ENCODE results near the gene CNTNAP5. TPM values are rescaled to one million over a fixed set of nuclear protein-coding genes. Genes with fewer than 3 reads are reported as not detected.
"Not testable (repeated sequence)": the region's sequence is repeated elsewhere in the genome, so short reads cannot be mapped to it uniquely, and the experiment has no call there.

The CNTNAP5 gene
- total RNA-seq, 1 donor from 2014 or later: not detected

GRCh38 chr2:124317628-124318027 is 292.5 kb downstream of the CNTNAP5 start:
- DNase-seq (ENCODE audit: extremely low read depth, low read depth, low spot score): no peak

- DNase-seq (ENCODE audit: extremely low read depth, low read depth, low spot score): no peak
Observed at GRCh38 chr2:124318913-124319312, 293.8 kb downstream of the CNTNAP5 start.

- no peak for DNase-seq (ENCODE audit: extremely low read depth, low read depth, low spot score)
Observed at GRCh38 chr2:124319577-124319976, 294.5 kb downstream of the CNTNAP5 start.

- no peak for DNase-seq (ENCODE audit: extremely low read depth, low read depth, low spot score)
Observed at GRCh38 chr2:124320051-124320688, 295.1 kb downstream of the CNTNAP5 start.

DNA sequence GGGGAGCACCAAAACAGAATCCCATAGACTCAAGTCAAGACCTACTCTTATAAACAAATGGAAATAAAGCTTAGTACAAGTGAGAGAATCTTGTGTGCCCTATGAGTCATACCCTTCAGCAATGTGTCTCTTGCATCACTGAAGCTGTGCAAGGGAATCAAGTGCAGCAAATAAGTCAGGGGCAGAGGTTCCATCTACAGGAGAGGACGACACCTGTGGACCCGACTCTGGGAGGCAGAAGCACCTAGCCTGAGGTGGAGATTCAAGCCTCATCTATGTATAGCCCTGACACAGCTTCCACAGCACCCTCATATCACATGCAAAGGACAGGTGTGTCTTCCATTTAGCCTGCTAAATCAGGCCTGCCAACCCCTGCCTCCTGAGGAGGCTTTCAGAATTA is 298.2 kb downstream of the CNTNAP5 start:
- no peak for DNase-seq (ENCODE audit: extremely low read depth, low read depth, low spot score)

DNA sequence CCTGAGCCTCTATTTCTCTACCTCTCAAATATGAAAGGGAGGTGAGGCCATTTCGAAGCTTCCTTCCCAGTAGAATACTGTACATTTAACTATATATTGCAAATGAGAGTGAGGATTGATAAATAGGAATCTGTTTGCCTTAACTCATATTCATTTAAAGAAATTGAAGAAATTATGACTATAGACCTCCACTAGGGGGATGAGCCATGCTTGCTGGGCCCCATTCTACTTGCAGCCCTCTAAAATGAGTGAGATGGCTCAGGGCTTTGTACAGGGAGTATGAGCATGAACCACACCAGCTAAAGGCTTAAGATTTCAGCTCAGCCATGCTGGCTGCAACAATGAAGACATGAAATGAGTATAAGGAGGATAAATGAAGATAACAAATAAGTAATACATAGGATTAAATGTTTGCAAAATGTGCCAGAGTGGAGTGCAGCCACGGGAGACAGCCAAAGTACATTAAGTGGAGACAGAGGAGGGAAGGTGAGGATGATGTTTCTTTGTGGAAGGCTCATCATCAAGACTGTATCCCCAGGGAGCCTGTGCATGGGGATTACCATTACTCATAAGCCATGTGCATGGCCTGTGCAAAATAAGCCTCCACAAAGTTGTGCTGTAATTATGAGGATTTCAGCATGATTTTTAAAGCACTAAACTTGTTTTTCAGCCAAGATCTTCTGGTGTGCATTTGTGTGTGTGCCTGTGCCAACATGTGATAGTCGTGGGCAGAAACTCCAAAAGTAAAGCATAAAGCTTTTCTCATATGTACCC is 300.8 kb downstream of the CNTNAP5 start:
- no peak for DNase-seq (ENCODE audit: extremely low read depth, low read depth, low spot score)

DNA sequence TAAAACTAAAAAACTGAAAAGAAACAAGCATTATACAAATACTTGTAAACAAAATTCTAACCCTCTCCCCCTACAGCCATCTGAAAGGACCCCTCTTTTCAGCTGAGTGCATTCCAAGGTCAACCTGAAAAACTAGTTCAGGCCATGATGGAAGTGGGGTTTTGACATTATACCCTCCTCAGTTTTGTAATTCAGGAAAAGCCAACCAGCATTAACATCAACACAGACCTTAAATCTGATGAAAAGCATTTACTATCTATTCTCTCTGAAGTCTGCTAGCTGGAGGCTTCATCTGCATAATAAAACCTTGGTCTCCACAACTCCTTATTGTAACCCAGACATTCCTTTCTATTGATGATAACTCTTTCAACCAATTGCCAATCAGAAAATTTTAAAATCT is 302.2 kb downstream of the CNTNAP5 start:
- no peak for DNase-seq (ENCODE audit: extremely low read depth, low read depth, low spot score)

GRCh38 chr2:124328397-124328796 is 303.3 kb downstream of the CNTNAP5 start:
- no peak for DNase-seq (ENCODE audit: extremely low read depth, low read depth, low spot score)

GRCh38 chr2:124333784-124334183 is 308.7 kb downstream of the CNTNAP5 start:
- no peak for DNase-seq (ENCODE audit: extremely low read depth, low read depth, low spot score)

- no peak for DNase-seq (ENCODE audit: extremely low read depth, low read depth, low spot score)
Observed at GRCh38 chr2:124335058-124335457, 310.0 kb downstream of the CNTNAP5 start.

GRCh38 chr2:124339709-124340108 is 314.6 kb downstream of the CNTNAP5 start:
- no peak for DNase-seq (ENCODE audit: extremely low read depth, low read depth, low spot score)

GRCh38 chr2:124343827-124344498 is 318.9 kb downstream of the CNTNAP5 start:
- DNase-seq (ENCODE audit: extremely low read depth, low read depth, low spot score): no peak

DNA sequence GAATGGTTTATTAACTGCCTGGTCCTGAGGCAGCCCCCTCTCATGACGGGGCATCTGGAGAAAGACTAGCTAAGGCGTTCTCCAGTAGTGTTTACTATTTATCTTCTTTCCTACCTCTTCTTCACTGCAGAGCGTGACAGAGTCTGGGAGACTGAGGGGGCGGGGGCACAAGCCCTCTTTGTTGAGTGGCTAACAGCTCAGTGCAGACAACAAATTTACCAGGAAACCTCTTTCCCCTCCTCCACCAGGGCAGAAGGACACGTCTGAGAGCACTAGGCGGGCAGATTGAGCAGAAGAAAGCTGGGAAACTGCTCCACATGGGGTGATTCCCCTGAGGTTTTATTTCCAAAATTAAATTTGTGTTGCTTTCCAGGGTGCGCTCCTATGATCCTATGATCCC is 322.1 kb downstream of the CNTNAP5 start:
- no peak for DNase-seq (ENCODE audit: extremely low read depth, low read depth, low spot score)

DNA sequence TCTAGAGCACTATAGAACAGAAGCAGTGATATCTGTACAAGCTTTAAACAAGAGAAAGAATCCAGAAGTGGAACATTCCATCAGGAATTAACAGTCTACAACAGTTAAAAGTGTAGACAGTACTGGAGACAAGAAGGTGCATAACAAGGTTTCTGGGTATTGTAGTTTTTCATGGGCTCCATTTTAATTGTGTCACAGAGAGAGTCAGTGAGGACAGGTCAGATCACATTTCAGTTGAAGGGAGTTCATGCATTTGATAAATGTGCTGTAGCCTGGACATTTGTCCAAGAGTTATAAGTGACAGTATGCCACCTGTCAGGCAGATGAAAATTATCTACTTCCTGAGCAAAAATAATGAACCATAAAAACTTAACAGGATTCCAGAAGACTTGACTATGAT is 328.6 kb downstream of the CNTNAP5 start:
- no peak for DNase-seq (ENCODE audit: extremely low read depth, low read depth, low spot score)

DNA sequence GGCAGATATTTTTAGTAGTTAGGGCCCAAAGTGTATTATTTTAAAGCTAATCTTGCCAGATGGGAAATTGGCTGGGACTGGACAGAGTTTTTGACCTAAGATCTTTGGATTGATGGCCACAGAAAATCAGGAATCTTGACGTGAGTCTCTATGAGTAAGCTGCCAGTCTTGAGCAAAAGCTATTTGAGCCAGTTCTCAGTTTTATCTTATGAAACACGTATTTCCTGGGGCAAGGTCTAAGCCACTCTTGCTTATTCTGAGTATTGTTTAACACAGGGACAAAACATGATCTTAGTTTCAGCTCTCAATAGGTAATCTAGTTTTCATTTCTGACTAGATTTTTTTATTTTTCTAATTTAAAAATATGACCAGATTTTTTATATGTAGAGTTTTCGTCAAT is 329.4 kb downstream of the CNTNAP5 start:
- no peak for DNase-seq (ENCODE audit: extremely low read depth, low read depth, low spot score)

DNA sequence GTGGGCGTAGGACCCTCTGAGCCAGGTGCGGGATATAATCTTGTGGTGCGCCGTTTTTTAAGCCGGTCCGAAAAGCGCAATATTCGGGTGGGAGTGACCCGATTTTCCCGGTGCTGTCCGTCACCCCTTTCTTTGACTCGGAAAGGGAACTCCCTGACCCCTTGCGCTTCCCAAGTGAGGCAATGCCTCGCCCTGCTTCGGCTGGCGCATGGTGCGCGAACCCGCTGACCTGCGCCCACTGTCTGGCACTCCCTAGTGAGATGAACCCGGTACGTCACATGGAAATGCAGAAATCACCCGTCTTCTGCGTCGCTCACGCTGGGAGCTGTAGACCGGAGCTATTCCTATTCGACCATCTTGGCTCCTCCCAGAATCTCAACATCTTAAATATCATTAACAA is 336.9 kb downstream of the CNTNAP5 start:
- not testable (repeated sequence) for DNase-seq (ENCODE audit: extremely low read depth, low read depth, low spot score)

- no peak for DNase-seq (ENCODE audit: extremely low read depth, low read depth, low spot score)
Observed at GRCh38 chr2:124369181-124369580, 344.1 kb downstream of the CNTNAP5 start.

DNA sequence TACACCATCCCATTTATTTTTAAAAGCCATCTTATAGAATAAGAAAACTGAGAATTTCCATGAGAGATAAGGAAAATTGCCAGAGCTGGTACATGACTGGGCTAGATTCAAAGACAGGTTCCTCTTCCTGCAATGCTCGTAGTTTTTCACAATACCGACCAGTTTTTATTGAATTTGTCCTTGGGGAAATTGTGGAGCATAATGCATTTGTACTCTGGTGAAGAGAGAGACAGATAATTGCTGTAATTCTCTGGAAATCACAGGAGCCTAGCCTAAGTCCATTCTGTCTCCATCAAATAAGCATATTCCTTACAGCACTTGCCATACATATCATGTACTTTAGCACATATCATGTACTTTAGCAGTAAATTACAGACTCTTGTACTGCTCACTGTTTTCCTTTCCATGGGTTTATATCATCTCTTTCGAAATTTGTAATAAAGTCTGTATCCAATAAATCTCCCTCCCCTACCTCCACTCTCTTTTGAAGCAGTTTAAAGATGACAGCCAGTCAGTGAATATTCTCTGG is 355.2 kb downstream of the CNTNAP5 start:
- DNase-seq (ENCODE audit: extremely low read depth, low read depth, low spot score): no peak

- DNase-seq (ENCODE audit: extremely low read depth, low read depth, low spot score): no peak
Observed at GRCh38 chr2:124382067-124382618, 357.1 kb downstream of the CNTNAP5 start.

GRCh38 chr2:124395961-124396360 is 370.9 kb downstream of the CNTNAP5 start:
- DNase-seq (ENCODE audit: extremely low read depth, low read depth, low spot score): no peak

DNA sequence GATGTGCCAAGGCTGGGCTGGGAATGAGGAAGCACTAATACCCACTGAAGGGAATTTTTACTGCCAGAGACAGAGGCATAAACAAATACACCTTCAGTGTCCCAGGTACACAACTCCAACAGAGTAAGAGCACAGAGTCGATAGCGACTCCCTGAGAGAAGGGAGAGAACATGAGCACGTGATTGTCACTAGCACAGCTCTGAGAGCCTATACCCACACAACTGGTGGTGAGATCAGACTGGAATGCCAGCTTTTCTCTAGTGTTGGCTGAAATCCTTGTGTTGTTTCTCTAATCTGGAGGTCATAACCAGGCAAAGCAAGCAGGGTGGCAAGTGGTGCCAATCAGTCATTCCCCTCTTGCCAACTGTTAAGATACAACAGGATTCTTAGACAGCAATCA is 377.2 kb downstream of the CNTNAP5 start:
- no peak for DNase-seq (ENCODE audit: extremely low read depth, low read depth, low spot score)
